Prostate gland (tissue), 2 donors: Measurements from ENCODE around the gene GNA14.

Experiments used
- CTCF ChIP-seq, 4 experiments: fragments of 200-600 bp in 2 of 4; fragments of 450-650 bp in 2 of 4; sonication (generic) in 2 of 4; IDR thresholded peaks; 1 replicate in 3 of 4; 2 replicates in 1 of 4; pipeline ENCODE4 v1.5.1; 2016 to 2019; ENCODE audit warnings: antibody characterized with exemption in 4 of 4, mild to moderate bottlenecking in 2 of 4, moderate library complexity in 2 of 4
- POLR2A ChIP-seq: fragments of 450-650 bp; IDR thresholded peaks from one replicate; pipeline ENCODE4 v1.6.1; 2016; ENCODE audit warnings: antibody characterized with exemption, mild to moderate bottlenecking

- TF ChIP-seq CTCF (IDR thresholded peaks at IDR 0.05) (no peak), POLR2A (no peak)
Measured at GRCh38 chr9:77424993-77425392, 223.1 kb downstream of the GNA14 start.
